Activated T-helper 9 cell treated with anti-CD3 and anti-CD28 coated beads, Interleukin-2, amount 50 U/mL, for 16 hours (primary cell): ENCODE measurements around the gene NCAPD3.

ENCODE experiments used
- DNase-seq: peaks from one replicate; pipeline ENCODE4 v3.0.0-alpha.2; 2020; ENCODE audit warnings: low read depth

The NCAPD3 gene

GRCh38 chr11:134253188-134253993 is 29.6 kb upstream of the NCAPD3 start, which contains the start of the genes ACAD8 and THYN1:
Gene ACAD8, plus strand, starts transcription at chr11:134253568. Its CDS starts 33 bp downstream, at chr11:134253601.
Gene THYN1, minus strand, starts transcription at chr11:134253352. Its CDS starts 470 bp downstream, at chr11:134252882.
- DNase-seq = peak; percentile 93

- DNase-seq = no peak
Measured at GRCh38 chr11:134252346-134253187, 28.8 kb upstream of the NCAPD3 start.

- no peak for DNase-seq
Measured at GRCh38 chr11:134250675-134251074, 26.9 kb upstream of the NCAPD3 start.

GRCh38 chr11:134250246-134250645 is 26.5 kb upstream of the NCAPD3 start:
- no peak for DNase-seq

- DNase-seq = no peak
Measured at GRCh38 chr11:134248910-134249480, 25.2 kb upstream of the NCAPD3 start.

- DNase-seq = no peak
Measured at GRCh38 chr11:134246678-134247077, 22.9 kb upstream of the NCAPD3 start.

GRCh38 chr11:134246100-134246499 is 22.3 kb upstream of the NCAPD3 start:
- no peak for DNase-seq

- no peak for DNase-seq
Measured at GRCh38 chr11:134245434-134245833, 21.7 kb upstream of the NCAPD3 start.

- DNase-seq = no peak
Measured at GRCh38 chr11:134244593-134244992, 20.8 kb upstream of the NCAPD3 start.

GRCh38 chr11:134243913-134244312 is 20.1 kb upstream of the NCAPD3 start:
- no peak for DNase-seq

- no peak for DNase-seq
Measured at GRCh38 chr11:134242376-134242775, 18.6 kb upstream of the NCAPD3 start.

- no peak for DNase-seq
Measured at GRCh38 chr11:134240592-134240991, 16.8 kb upstream of the NCAPD3 start.

GRCh38 chr11:134238956-134239355 is 15.2 kb upstream of the NCAPD3 start:
- DNase-seq = no peak

- DNase-seq = no peak
Measured at GRCh38 chr11:134237557-134237922, 13.8 kb upstream of the NCAPD3 start.

GRCh38 chr11:134236834-134237556 is 13.2 kb upstream of the NCAPD3 start:
- no peak for DNase-seq

- no peak for DNase-seq
Measured at GRCh38 chr11:134235399-134235798, 11.6 kb upstream of the NCAPD3 start.

GRCh38 chr11:134233729-134234179 is 10.0 kb upstream of the NCAPD3 start:
- no peak for DNase-seq

- DNase-seq = no peak
Measured at GRCh38 chr11:134231958-134232659, 8.3 kb upstream of the NCAPD3 start.

GRCh38 chr11:134230339-134230738 is 6.6 kb upstream of the NCAPD3 start:
- no peak for DNase-seq

GRCh38 chr11:134229126-134229790 is 5.5 kb upstream of the NCAPD3 start:
- no peak for DNase-seq

- no peak for DNase-seq
Measured at GRCh38 chr11:134228625-134229024, 4.9 kb upstream of the NCAPD3 start.
